Measurements from ENCODE around the gene ARFRP1.
"Not testable (repeated sequence)": the region's sequence is repeated elsewhere in the genome, so short reads cannot be mapped to it uniquely, and the experiment has no call there.

The ARFRP1 gene

GRCh38 chr20:63653041-63653973 is 54.5 kb downstream of the ARFRP1 start, which contains the start of gene STMN3:
TSS of gene STMN3 (minus strand) at chr20:63653424. CDS start at chr20:63653345, 79 bp downstream.
- FAIRE-seq: no peak

DNA sequence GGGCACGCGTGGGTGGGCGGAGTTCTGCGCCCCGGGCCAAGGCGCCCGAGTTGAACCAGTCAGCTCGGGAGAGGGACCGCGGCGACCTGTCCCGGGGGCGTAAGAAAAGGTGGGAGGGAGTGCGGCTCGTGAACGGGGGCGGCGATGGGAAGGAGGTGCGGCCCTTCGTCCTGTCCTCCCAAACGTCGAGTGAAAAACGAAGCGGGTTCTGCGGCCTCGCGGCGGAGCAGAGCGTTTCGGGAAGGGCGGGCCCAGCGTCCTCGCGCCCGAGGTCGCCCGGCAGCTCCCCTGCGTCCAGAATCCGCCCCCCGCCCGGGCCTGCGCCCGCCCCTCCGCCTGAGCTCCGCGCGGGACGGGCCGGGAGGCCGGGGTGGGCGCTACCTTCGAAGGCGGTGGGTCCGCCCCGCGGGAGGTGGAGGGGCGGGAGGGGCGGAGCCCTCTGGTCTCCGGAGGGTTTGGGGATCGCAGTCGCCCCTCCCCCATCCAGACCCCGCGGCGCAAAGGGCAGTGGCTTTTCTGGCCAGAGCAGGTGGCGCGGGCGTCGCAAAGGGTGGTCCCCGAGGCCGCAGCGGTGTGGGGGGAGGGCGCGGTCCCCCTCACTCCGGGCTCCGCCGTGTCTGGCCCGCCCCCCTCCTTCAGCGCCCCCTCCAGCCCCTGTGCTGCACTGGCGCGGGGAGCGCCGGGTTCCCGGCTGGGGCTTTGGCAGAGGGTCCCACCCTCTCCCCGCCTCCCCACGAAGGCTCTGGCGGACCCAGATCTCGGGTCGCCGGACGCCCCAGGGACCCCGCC is 55.4 kb downstream of the ARFRP1 start:
- no peak for FAIRE-seq

- FAIRE-seq: no peak
Measured at GRCh38 chr20:63651942-63652191, 55.9 kb downstream of the ARFRP1 start.

DNA sequence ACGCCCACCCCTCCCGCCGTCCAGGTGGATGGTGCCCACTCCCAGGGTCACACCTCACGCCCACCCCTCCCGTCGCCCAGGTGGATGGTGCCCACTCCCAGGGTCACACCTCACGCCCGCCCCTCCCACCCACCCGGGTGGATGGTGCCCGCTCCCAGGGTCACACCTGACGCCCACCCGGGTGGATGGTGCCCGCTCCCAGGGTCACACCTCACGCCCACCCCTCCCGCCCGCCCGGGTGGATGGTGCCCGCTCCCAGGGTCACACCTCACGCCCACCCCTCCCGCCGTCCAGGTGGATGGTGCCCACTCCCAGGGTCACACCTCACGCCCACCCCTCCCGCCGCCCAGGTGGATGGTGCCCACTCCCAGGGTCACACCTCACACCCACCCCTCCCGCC is 57.3 kb downstream of the ARFRP1 start:
- FAIRE-seq: not testable (repeated sequence)

DNA sequence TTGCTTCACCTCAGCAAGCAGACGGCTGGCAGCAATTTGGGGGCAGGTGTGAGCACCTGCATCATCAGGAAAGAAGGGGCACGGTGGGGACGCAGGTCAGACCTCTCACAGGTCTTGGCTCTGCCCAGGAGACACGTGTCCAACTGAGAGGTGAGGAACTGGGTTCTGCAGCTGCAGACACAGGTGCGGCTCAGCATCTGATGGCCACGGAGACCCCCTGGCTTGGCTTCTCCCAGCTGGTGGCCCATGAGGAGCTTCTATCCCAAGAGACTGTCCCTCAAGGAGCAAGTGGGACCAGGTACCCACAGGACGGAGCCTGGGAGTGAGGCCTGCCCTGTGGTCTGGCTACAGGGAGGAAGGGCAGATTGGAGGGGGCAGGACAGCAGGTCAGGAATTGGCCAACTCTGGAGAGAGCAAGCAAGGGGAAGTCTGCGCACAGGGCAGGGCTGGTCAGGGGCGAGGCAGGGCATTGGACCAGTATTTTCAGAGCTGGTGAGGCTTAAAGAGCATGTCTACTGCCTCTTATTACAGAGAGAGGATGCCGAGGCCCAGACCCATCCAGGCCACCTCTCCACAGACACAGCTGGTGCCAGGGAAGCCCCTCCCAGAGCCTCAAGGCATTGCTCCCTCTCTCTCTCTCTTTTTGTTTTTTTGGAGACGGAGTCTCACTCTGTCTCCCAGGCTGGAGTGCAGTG is 58.7 kb downstream of the ARFRP1 start:
- no peak for FAIRE-seq

Measured in A204.1 (cell line).